Thyroid gland (tissue), 4 donors: ENCODE data around the gene ATXN1.

Source experiments
- POLR2A ChIP-seq, 2 donors: fragments of 450-650 bp; IDR thresholded peaks; one replicate each; pipeline ENCODE4 v1.6.1; 2017; ENCODE audit warnings: antibody characterized with exemption in 2 of 2, mild to moderate bottlenecking in 2 of 2, moderate library complexity in 1 of 2
- TF ChIP-seq, protein P1 (sequence below), 6 experiments: fragments of 200-600 bp in 3 of 6; fragments of 450-650 bp in 3 of 6; sonication (generic) in 3 of 6; IDR thresholded peaks; one replicate each; pipeline ENCODE4 v1.5.1; 2016 to 2019; ENCODE audit warnings: antibody characterized with exemption in 6 of 6, mild to moderate bottlenecking in 2 of 6, inconsistent platforms in 1 of 6, moderate library complexity in 1 of 6

DNA sequence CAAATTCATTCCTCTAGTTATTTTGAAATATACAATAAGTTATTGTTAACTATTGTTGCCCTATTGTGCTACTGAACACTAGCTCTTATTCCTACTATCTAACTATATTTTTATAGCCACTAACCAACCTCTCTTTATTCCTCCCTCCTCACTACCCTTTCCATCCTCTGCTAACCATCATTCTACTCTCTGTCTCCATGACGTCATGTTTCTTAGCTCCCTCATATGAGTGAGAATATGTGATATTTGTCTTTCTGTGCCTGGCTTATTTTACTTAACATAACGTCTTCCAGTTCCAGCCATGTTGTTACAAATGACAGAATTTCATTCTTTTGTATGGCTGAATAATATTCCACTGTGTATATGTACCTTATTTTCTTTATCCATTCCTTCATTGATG is 95.3 kb downstream of the ATXN1 start:
- TF ChIP-seq, protein P1, sequence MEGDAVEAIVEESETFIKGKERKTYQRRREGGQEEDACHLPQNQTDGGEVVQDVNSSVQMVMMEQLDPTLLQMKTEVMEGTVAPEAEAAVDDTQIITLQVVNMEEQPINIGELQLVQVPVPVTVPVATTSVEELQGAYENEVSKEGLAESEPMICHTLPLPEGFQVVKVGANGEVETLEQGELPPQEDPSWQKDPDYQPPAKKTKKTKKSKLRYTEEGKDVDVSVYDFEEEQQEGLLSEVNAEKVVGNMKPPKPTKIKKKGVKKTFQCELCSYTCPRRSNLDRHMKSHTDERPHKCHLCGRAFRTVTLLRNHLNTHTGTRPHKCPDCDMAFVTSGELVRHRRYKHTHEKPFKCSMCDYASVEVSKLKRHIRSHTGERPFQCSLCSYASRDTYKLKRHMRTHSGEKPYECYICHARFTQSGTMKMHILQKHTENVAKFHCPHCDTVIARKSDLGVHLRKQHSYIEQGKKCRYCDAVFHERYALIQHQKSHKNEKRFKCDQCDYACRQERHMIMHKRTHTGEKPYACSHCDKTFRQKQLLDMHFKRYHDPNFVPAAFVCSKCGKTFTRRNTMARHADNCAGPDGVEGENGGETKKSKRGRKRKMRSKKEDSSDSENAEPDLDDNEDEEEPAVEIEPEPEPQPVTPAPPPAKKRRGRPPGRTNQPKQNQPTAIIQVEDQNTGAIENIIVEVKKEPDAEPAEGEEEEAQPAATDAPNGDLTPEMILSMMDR (IDR thresholded peaks at IDR 0.05) = no peak
- no peak for TF ChIP-seq POLR2A (IDR thresholded peaks at IDR 0.05)
